GM23338 (cell line): ENCODE data around the gene RPH3AL. TPM values are rescaled to one million over a fixed set of nuclear protein-coding genes. Genes with fewer than 3 reads are reported as not detected.

Source experiments
- ATAC-seq: fragments of 200-7000 bp; cut with Tn5 transposase; 3 replicates; pipeline ENCODE4 v1.9.1; 2020
- DNase-seq: peaks from one replicate; pipeline ENCODE4 v3.0.0-alpha.2; 2015; ENCODE audit warnings: low spot score
- H2AFZ ChIP-seq: fragments of 200-600 bp; sonication (generic); 2 replicates; pipeline ENCODE4 v1.8.0; 2016; ENCODE audit warnings: antibody characterized with exemption, mild to moderate bottlenecking, moderate library complexity
- H3F3A ChIP-seq: fragments of 200-600 bp; sonication (generic); replicated peaks from 2 replicates; pipeline ENCODE4 v1.8.0; 2017; ENCODE audit warnings: antibody characterized with exemption, mixed run types, low read depth
- H3K27ac ChIP-seq: fragments of 200-600 bp; sonication (generic); 2 replicates; pipeline ENCODE4 v1.6.1; 2016; ENCODE audit warnings: low read depth
- H3K27me3 ChIP-seq: fragments of 200-600 bp; sonication (generic); 2 replicates; pipeline ENCODE4 v1.8.0; 2016; ENCODE audit warnings: mild to moderate bottlenecking, mixed run types, moderate library complexity; ENCODE audit not compliant: insufficient read depth
- H3K36me3 ChIP-seq: fragments of 200-600 bp; sonication (generic); 2 replicates; pipeline ENCODE4 v1.8.0; 2016; ENCODE audit warnings: mild to moderate bottlenecking; ENCODE audit not compliant: insufficient read depth
- H3K4me1 ChIP-seq: fragments of 200-600 bp; sonication (generic); 2 replicates; pipeline ENCODE4 v1.8.0; 2016; ENCODE audit warnings: mild to moderate bottlenecking, moderate library complexity; ENCODE audit not compliant: insufficient read depth
- H3K4me2 ChIP-seq: fragments of 200-600 bp; sonication (generic); 2 replicates; pipeline ENCODE4 v1.7.1; 2017; ENCODE audit warnings: mixed run types
- H3K4me3 ChIP-seq: fragments of 200-600 bp; sonication (generic); 2 replicates; pipeline ENCODE4 v1.6.1; 2016; ENCODE audit warnings: mixed run types
- H3K79me2 ChIP-seq: fragments of 200-600 bp; sonication (generic); replicated peaks from 2 replicates; pipeline ENCODE4 v1.8.0; 2017; ENCODE audit warnings: mild to moderate bottlenecking; ENCODE audit not compliant: insufficient read depth
- H3K9me2 ChIP-seq: fragments of 200-600 bp; sonication (generic); 2 replicates; pipeline ENCODE4 v1.8.0; 2017; ENCODE audit not compliant: insufficient read depth
- H4K20me1 ChIP-seq: fragments of 200-600 bp; sonication (generic); replicated peaks from 2 replicates; pipeline ENCODE4 v1.8.0; 2017; ENCODE audit warnings: mild to moderate bottlenecking; ENCODE audit not compliant: insufficient read depth
- H3K27ac Mint-ChIP-seq: 2 replicates; pipeline ENCODE4 v1.8.0; 2020; ENCODE audit warnings: inconsistent platforms, mild to moderate bottlenecking, moderate library complexity, mixed read lengths
- H3K27me3 Mint-ChIP-seq: 3 replicates; pipeline ENCODE4 v1.8.0; 2022; ENCODE audit warnings: low read depth, mild to moderate bottlenecking, moderate library complexity, mixed read lengths, inconsistent platforms; ENCODE audit not compliant: insufficient read depth, poor library complexity
- H3K36me3 Mint-ChIP-seq: 3 replicates; pipeline ENCODE4 v1.8.0; 2021; ENCODE audit warnings: low read depth, mild to moderate bottlenecking, inconsistent platforms, moderate library complexity, mixed read lengths
- H3K4me1 Mint-ChIP-seq: 3 replicates; pipeline ENCODE4 v1.8.0; 2020; ENCODE audit warnings: mild to moderate bottlenecking, inconsistent platforms, mixed read lengths
- H3K4me3 Mint-ChIP-seq: 3 replicates; pipeline ENCODE4 v1.8.0; 2021; ENCODE audit warnings: moderate library complexity, mild to moderate bottlenecking, inconsistent platforms, mixed read lengths
- H3K9me3 Mint-ChIP-seq: 3 replicates; pipeline ENCODE4 v1.8.0; 2020; ENCODE audit warnings: moderate library complexity, mild to moderate bottlenecking, inconsistent platforms, mixed read lengths
- CREB1 ChIP-seq: fragments of 250-450 bp; sonication (Bioruptor Pico); IDR thresholded peaks from 2 replicates; pipeline ENCODE4 v1.5.0; 2020; ENCODE audit warnings: low read depth, mild to moderate bottlenecking, moderate library complexity
- EZH2 ChIP-seq: fragments of 200-600 bp; sonication (generic); IDR thresholded peaks from one replicate; pipeline ENCODE4 v1.8.0; 2017; ENCODE audit warnings: antibody characterized with exemption, mild to moderate bottlenecking, low read depth; ENCODE audit not compliant: unreplicated experiment
- JUNB ChIP-seq: IDR thresholded peaks from one replicate; pipeline ENCODE4 v1.6.1; 2016; ENCODE audit warnings: antibody characterized with exemption; ENCODE audit not compliant: unreplicated experiment
- NANOG ChIP-seq: IDR thresholded peaks from 2 replicates; pipeline ENCODE4 v1.6.1; 2016; ENCODE audit warnings: antibody characterized with exemption, borderline replicate concordance
- POLR2AphosphoS5 ChIP-seq: IDR thresholded peaks from 2 replicates; pipeline ENCODE4 v1.6.1; 2016; ENCODE audit warnings: antibody characterized with exemption, low read depth
- STAT1 ChIP-seq: IDR thresholded peaks from one replicate; pipeline ENCODE4 v1.6.1; 2016; ENCODE audit warnings: antibody characterized with exemption; ENCODE audit not compliant: unreplicated experiment
- ZNF114 ChIP-seq: fragments of 250-450 bp; sonication (Bioruptor Pico); IDR thresholded peaks from 2 replicates; pipeline ENCODE4 v1.5.0; 2020; ENCODE audit warnings: mild to moderate bottlenecking, moderate library complexity
- ZNF331 ChIP-seq: fragments of 250-450 bp; sonication (Bioruptor Pico); IDR thresholded peaks from 2 replicates; pipeline ENCODE4 v1.5.0; 2020; ENCODE audit warnings: low read depth, mild to moderate bottlenecking, moderate library complexity
- polyA plus RNA-seq: library from polyadenylated mRNA; unstranded; fragments of >200 nt; fragmentation: Nextera tagmentation; extraction: Ambion mirVana; gene quantifications from 2 replicates; pipeline ENCODE4 v1.2.1, GENCODE V29; 2016
- total RNA-seq: library from RNA; depleted of rRNA; stranded (reverse); fragments of >200 nt; shearing (Covaris generic); gene quantifications from 2 replicates; pipeline ENCODE4 v1.2.3, GENCODE V29; 2014
- TF ChIP-seq, protein P1 (sequence below): IDR thresholded peaks from one replicate; pipeline ENCODE4 v1.6.1; 2018; ENCODE audit warnings: antibody characterized with exemption; ENCODE audit not compliant: unreplicated experiment
- TF ChIP-seq, protein P2 (sequence below): IDR thresholded peaks from 2 replicates; pipeline ENCODE4 v1.6.1; 2016; ENCODE audit warnings: antibody characterized with exemption
- TF ChIP-seq, protein P3 (sequence below), 2 experiments: fragments of 200-600 bp in 1 of 2; sonication (generic) in 1 of 2; conservative IDR thresholded peaks; 2 replicates each; pipeline versions ENCODE4 v1.5.1 to v1.6.1; 2016 to 2017; ENCODE audit warnings: antibody characterized with exemption in 2 of 2, low read depth in 2 of 2, mild to moderate bottlenecking in 2 of 2, moderate library complexity in 1 of 2

RPH3AL gene
- total and polyA plus RNA-seq, 2 experiments from 2014 or later: 2.7 to 6.3 TPM

DNA sequence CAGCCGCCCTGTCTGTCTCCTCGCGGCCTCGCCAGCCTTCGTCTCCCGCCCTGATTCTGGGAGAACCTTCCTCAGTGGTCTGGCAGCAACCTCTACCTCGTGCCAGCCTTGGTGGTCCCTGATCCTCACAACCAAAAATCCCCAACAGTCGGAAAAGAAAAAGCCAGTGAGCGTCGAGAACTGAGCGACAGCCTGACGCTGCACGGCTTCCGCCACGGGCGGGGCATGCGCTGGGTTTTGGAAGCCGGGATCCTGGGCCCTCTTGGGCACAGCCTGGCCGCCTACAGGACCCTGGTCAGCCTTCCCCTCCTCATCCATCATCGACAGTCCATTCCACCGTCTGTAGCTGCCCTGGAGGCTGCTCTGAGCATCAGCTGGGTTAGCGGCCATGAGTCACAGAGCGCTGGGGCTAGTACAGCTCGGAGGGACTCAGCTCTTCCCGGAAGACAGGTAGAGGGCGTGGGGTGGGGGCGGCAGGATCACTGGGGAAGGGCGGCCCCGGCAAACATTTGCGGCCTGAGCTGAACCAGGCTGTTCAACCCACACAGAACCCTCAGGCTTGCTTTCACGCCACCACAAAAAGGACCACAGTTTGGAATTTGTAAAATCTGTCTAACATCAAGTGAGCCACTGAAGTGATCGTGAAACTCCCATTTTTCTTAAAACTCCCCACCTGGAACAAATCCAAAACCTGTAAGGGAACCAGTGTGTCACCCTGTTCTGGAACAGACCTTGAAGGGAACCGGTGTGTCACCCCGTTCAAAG, 115.8 kb downstream of the RPH3AL start:
- DNase-seq: no peak
- no peaks in the 10 kb centered on the region for H3K36me3 ChIP-seq
- no peak overlapping the region for H3K27ac ChIP-seq
- H3K4me3 ChIP-seq: no peak overlapping the region
- no peaks in the 10 kb centered on the region for H3K9me2 ChIP-seq
- H3K79me2 ChIP-seq: no peaks in the 10 kb centered on the region
- H3K27me3 ChIP-seq: no peaks in the 10 kb centered on the region
- no peaks in the 10 kb centered on the region for H4K20me1 ChIP-seq
- Mint-ChIP-seq H3K36me3 (no peaks in the 10 kb centered on the region), H3K27me3 (peaks cover 11% of the 10 kb centered on the region), H3K9me3 (no peaks in the 10 kb centered on the region), H3K4me3 (no peak overlapping the region), H3K4me1 (peaks cover 46% of the 10 kb centered on the region), H3K27ac (0 out of 2 replicates have a peak overlapping the region, but pooled peaks have one; percentile 40)
- peak; percentile 63 for ATAC-seq
- no peak overlapping the region for H2AFZ ChIP-seq
- no peak for TF ChIP-seq STAT1
- H3K4me1 ChIP-seq: no peaks in the 10 kb centered on the region; the same call in 1 of the 2 replicates
- H3F3A ChIP-seq: no peaks in the 10 kb centered on the region
- H3K4me2 ChIP-seq: no peak overlapping the region

DNA sequence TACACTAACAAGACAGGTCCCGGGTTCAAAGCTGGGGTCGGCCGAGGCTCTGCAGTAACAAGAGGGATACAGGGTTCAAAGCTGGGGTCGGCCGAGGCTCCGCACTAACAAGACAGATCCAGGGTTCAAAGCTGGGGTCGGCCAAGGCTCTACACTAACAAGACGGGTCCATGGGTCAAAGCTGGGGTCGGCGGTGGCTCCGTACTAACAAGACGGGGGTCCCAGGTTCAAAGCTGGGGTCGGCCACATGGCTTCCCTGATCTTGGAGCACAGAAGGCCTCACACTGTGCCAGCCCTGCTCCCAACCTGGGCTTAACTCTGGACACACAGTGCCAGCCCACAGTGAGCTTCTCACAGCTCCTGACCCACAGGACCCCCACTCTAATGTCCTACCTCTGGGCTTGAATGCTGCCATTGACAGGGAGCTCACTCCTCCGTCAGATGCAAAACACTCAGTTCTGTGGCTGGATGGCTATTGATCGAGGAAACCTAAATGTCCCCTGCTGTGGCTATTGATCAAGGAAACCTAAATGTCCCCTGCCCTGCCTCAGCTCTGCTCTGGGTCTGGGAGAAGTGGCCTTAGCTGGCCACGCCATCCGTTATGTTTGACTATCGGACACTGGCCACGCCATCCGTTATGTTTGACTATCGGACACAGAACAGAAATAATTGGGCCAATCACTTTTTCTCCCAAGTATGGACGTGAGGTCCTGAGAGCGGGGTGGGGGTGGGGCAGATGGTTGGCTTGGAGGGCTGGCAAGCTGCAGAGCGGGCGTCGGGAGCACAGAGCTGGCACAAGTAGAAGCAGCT, 116.6 kb downstream of the RPH3AL start:
- H3K27me3 ChIP-seq: no peaks in the 10 kb centered on the region
- Mint-ChIP-seq H3K4me1 (peaks cover 46% of the 10 kb centered on the region), H3K4me3 (no peak overlapping the region), H3K27ac (no peak overlapping the region), H3K9me3 (no peaks in the 10 kb centered on the region), H3K36me3 (no peaks in the 10 kb centered on the region), H3K27me3 (peaks cover 12% of the 10 kb centered on the region)
- no peak overlapping the region for H3K27ac ChIP-seq
- no peaks in the 10 kb centered on the region for H3K9me2 ChIP-seq
- H3K36me3 ChIP-seq: no peaks in the 10 kb centered on the region
- ATAC-seq (no peak), DNase-seq (no peak)
- H3K79me2 ChIP-seq: no peaks in the 10 kb centered on the region
- H3K4me3 ChIP-seq: no peak overlapping the region
- H3K4me1 ChIP-seq: no peaks in the 10 kb centered on the region; the same call in 1 of the 2 replicates
- no peak overlapping the region for H3K4me2 ChIP-seq
- H4K20me1 ChIP-seq: no peaks in the 10 kb centered on the region
- no peak overlapping the region for H2AFZ ChIP-seq
- no peaks in the 10 kb centered on the region for H3F3A ChIP-seq
- TF ChIP-seq, protein P1, sequence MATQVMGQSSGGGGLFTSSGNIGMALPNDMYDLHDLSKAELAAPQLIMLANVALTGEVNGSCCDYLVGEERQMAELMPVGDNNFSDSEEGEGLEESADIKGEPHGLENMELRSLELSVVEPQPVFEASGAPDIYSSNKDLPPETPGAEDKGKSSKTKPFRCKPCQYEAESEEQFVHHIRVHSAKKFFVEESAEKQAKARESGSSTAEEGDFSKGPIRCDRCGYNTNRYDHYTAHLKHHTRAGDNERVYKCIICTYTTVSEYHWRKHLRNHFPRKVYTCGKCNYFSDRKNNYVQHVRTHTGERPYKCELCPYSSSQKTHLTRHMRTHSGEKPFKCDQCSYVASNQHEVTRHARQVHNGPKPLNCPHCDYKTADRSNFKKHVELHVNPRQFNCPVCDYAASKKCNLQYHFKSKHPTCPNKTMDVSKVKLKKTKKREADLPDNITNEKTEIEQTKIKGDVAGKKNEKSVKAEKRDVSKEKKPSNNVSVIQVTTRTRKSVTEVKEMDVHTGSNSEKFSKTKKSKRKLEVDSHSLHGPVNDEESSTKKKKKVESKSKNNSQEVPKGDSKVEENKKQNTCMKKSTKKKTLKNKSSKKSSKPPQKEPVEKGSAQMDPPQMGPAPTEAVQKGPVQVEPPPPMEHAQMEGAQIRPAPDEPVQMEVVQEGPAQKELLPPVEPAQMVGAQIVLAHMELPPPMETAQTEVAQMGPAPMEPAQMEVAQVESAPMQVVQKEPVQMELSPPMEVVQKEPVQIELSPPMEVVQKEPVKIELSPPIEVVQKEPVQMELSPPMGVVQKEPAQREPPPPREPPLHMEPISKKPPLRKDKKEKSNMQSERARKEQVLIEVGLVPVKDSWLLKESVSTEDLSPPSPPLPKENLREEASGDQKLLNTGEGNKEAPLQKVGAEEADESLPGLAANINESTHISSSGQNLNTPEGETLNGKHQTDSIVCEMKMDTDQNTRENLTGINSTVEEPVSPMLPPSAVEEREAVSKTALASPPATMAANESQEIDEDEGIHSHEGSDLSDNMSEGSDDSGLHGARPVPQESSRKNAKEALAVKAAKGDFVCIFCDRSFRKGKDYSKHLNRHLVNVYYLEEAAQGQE: no peak
- TF ChIP-seq EZH2: no peak
- no peak for TF ChIP-seq POLR2AphosphoS5
- TF ChIP-seq CREB1 (CRISPR knock-in tag): no peak
- no peak for TF ChIP-seq STAT1
- TF ChIP-seq NANOG: no peak
- TF ChIP-seq, protein P2, sequence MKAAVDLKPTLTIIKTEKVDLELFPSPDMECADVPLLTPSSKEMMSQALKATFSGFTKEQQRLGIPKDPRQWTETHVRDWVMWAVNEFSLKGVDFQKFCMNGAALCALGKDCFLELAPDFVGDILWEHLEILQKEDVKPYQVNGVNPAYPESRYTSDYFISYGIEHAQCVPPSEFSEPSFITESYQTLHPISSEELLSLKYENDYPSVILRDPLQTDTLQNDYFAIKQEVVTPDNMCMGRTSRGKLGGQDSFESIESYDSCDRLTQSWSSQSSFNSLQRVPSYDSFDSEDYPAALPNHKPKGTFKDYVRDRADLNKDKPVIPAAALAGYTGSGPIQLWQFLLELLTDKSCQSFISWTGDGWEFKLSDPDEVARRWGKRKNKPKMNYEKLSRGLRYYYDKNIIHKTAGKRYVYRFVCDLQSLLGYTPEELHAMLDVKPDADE: no peak
- TF ChIP-seq ZNF331: no peak
- no peak for TF ChIP-seq ZNF114 (CRISPR knock-in tag)
- TF ChIP-seq, protein P3, sequence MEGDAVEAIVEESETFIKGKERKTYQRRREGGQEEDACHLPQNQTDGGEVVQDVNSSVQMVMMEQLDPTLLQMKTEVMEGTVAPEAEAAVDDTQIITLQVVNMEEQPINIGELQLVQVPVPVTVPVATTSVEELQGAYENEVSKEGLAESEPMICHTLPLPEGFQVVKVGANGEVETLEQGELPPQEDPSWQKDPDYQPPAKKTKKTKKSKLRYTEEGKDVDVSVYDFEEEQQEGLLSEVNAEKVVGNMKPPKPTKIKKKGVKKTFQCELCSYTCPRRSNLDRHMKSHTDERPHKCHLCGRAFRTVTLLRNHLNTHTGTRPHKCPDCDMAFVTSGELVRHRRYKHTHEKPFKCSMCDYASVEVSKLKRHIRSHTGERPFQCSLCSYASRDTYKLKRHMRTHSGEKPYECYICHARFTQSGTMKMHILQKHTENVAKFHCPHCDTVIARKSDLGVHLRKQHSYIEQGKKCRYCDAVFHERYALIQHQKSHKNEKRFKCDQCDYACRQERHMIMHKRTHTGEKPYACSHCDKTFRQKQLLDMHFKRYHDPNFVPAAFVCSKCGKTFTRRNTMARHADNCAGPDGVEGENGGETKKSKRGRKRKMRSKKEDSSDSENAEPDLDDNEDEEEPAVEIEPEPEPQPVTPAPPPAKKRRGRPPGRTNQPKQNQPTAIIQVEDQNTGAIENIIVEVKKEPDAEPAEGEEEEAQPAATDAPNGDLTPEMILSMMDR (conservative IDR thresholded peaks at IDR 0.05; ENCODE audit: low read depth in 2 of 2): no peak
- no peak for TF ChIP-seq JUNB
